ENCODE data around the gene ZNF343.

The ZNF343 gene

DNA sequence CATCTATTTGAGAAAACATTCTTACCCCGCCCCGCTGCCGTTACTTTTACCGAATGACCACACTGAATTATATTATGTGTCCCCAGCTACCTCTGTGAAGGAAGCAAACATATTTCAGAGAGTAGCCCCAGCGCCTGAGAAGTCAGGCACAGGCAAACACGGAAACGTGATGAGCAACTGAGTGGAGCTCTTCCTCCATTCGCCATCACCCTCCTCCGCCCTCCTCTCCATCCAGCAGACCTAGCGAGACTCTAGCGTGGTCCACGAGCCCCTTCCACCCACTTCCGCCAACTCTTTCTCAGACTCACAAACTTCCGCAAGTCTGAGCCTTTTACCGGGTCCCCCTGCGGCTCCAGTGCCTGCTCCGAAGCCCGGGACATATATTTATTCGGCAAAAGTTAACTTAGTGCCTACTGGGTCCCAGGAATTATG lies 38.7 kb downstream of the ZNF343 start:
- DNase-seq: peak; percentile 67

DNA sequence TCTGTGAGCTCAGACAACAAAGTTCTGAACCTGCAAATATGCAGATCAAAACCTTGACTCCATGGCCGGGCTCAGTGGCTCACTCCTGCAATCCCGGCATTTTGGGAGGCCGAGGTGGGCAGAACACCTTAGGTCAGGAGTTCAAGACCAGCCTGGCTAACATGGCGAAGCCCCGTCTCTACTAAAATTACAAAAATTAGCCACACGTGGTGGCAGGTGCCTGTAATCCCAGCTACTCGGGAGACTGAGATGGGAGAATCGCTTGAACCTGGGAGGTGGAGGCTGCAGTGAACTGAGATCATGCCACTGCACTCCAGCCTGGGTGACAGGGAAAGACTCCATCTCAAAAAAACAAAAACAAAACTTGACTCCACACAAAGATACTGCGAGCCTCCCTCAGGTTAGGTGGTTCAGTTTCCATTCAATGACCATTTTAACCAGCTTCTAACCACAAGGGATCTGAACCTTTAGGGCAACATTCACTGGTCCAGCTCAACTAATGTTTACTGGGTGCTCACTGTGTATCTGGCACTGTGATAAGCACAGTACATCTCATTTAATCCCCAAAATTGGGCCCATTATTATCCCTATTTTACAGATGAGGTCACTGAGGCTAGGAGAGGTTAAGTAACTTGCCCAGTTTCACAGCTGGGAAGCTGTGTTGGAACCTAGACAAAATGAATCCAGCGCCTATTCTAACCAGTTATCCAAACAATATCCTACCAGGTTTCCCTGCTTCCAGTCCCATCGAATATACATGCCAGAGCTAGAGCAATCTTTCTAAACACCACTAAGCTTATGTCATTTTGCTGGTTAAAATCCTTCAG lies 39.9 kb downstream of the ZNF343 start:
- DNase-seq: no peak

DNA sequence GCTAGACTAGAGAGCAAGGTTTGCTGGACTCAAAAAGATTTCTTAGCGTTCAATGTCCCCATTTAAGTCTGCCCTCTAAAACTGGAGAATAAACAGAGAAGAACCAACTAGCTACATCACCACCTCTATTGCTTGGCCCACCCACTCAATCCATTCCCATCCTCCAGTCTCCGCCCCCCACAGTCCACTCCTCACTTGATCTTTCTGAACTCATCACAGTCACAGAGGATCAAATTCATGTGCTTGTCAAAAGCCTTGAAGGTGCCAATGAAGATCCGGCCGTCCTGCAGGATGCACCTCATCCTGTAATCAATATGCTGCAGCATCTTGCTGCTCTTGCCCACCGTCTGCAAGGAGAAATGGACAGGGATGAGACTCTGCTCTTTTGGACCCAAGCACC lies 41.3 kb downstream of the ZNF343 start:
- DNase-seq: no peak

- no peak for DNase-seq
Measured at GRCh38 chr20:2465100-2465499, 43.6 kb downstream of the ZNF343 start.

DNA sequence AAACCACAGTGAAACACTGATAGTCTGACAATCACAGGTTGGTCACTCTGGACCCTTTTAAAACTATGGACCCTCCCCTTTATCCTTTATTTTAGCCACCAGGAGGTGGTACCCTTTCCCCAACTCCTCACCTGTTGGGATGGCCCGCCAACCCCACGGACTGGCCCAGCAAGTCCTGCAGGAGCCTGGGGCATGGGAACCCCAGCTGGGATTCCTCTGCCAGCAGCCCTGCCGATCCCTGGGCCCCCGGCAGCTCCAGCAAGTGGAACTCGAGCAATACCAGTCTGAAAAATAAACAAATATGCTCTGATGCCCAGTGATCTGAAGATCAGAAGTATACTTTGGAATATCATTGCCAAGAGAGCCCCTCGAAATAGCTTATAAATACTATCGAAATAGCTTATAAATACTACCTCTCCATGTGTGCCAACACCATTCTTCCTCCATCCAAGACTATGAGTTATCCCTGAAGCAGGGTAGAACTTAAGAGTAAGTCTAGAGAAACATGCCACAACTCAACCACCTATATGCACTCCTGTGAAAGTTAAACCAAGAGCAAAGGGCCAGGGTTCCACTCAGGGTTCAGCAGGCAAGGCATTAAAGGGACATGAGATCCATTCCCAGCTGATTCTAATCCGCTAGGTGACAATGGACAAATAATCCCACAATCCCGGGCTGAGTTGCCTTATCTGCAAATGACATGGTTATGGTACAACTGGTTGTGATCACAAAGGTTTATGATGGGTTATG lies 44.9 kb downstream of the ZNF343 start:
- no peak for DNase-seq

DNA sequence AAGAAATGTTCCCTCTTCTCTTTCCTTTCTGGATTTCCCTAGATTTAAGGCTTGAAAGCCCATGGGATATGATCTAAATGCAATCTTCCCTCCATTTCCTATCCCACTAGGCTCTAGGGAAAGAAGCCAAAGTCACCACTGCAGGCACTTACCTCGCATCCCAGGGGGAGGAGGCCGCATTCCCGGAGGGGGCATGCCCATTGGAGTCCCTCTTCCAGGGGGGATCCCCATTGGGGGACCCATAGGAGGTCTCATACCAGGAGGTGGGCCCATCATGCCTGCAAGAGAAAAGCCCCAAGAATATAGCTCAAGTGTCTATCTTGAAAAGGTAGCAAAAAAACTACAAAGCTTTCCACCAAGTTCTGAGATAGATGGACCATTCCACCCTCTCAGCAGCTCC lies 46.2 kb downstream of the ZNF343 start:
- DNase-seq: no peak

DNA sequence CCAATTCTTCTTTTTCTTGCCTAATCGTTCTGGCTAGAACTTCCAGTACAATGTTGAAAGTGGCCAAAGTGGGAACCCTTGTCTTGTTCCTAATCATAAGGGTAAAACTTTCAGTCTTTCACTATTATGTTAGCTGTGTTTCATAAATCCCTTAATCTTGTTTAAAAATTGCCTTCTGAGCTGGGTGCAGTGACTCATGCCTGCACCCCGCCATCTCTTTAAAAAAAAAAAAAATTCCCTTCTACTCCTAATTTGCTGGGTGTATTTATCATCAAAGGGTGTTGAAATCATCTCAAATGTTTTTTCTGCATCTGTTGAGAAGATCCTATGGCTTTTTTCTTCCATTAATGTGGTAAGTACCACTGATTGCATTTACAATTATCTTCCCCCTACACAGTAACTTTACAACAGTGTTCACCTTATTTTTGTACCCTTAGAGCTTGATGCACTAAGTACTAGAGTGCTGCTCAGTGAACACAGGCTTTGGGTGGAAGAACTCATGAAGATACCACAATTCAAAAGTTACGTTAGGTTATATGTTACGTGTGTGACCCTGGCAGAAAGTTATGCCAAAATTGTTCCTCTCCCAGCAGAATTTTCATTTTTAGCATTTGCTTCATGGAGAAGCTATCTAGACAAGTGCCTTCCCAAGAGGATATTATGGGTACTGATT lies 47.8 kb downstream of the ZNF343 start:
- DNase-seq: no peak

- DNase-seq: no peak
Measured at GRCh38 chr20:2459981-2460751, 48.5 kb downstream of the ZNF343 start.

DNA sequence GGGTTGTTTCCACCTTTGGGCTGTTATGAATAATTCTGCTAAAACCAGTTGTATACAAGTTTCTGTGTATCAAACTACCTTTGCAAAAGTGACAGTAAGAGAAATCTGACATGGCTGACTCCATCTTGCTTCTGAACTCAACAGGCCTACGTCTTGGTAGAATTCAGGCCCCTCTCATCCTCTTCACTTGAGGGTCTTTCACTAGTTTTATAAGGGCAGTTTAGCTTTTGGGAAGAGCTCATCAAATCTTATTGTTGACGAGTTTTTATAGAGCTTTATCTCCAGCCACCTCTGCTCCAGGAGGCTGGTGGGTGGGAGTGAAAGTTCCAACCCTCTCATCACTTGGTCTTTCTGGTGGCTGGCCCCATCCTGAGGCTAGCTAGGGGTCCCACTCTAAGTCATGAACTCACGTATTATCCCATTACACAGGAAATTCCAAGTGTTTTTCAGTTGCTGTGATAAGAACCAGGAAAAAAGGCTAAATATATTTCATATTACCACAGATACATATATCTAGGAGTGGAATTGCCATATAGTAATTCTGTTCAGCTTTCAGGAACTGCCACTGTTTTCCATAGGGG lies 49.7 kb downstream of the ZNF343 start:
- DNase-seq: peak; percentile 50

GRCh38 chr20:2455771-2456497 lies 52.8 kb downstream of the ZNF343 start:
- peak; percentile 21 for DNase-seq

GRCh38 chr20:2453792-2454191 lies 54.9 kb downstream of the ZNF343 start:
- no peak for DNase-seq

DNA sequence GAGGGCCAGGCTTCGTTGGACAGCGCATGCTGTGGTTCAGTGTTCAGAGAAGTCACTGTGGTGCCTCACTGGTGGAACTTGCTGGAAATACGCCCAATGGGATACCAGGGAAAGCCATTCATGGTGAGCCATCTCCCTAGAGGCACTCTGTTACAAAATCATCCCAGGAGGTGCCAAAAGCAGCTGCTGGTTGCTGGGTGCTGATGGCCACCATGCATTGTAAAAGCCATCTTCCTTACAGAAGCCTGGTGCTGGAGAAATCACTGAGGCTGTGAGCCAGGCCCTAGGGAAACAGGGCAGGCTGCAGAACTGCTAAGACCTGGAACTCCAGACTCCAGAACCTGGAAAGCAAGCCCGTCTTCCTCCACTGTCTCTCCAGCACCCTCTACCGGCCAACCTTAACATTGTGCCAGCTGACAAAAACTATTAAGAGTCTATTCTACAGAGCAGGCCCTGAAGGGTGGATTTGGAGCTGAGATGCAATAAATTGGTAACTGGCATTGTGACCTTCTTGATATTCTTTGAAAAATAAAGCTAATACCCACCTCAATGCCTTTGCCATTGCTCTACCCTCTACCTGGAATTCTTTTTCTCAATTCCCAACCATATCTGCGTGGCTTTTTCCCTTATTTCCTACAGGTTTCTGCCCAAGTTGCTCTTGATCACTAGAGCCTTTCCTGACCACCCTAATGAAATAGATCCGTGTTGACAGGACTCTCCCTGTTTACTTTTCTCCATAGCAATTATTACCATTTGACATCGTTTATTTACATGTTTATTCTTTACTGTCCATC lies 56.6 kb downstream of the ZNF343 start:
- DNase-seq: peak; percentile 84

DNA sequence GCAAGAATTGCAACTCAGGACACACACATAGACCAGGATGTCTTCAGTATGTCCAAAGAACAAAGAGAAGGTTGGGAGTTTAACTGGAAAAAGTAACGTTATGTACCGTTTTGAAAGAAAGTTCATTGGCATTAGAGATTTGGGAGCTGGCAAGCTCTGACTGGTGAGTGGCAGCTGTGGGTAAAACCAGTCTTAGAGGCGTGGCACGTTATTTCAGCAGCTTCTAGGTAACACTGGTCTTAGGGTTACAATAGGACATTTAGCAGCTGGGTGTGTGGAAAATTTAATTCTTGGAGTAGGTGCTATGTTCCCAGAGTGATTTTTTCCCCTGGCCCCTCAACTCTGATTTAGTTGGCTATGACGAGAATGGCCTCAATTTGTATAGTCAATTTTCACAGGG lies 57.3 kb downstream of the ZNF343 start:
- no peak for DNase-seq

DNA sequence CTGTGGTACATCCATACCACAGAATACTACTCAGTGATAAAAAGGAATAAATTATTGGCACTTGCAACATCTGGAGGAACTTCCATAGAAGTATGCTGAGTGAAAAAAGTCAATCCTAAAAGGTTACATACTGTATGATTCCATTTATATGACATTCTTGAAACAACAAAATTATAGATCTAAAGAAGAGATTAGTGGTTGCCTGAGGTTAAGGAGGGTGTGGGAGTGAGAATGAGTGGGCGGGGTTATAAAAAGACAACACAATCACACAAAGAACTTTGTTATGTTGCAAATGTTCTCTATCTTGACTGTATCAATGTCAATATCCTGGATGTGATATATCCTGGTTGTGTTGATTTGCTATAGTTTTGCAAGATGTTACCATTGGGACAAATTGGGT lies 59.3 kb downstream of the ZNF343 start:
- DNase-seq: no peak

- peak; percentile 71 for DNase-seq
Measured at GRCh38 chr20:2446845-2447244, 61.9 kb downstream of the ZNF343 start.

Data from NCI-H82 (cell line).